SK-N-SH (cell line): ENCODE data around the gene SHCBP1L.

Experiments used
- CTCF ChIP-seq: fragments of 200-600 bp; sonication (generic); IDR thresholded peaks from 2 replicates; pipeline ENCODE4 v1.6.1; 2017; ENCODE audit warnings: antibody characterized with exemption, mild to moderate bottlenecking, moderate library complexity
- EP300 ChIP-seq, 2 experiments: IDR thresholded peaks; 2 replicates each; pipeline versions ENCODE4 v1.4.0 to v1.6.1; 2012; ENCODE audit warnings: borderline replicate concordance in 1 of 2, low read depth in 1 of 2, low read length in 1 of 2
- FOXM1 ChIP-seq: IDR thresholded peaks from 2 replicates; pipeline ENCODE4 v1.4.0; 2012; ENCODE audit warnings: low read depth, mild to moderate bottlenecking
- GABPA ChIP-seq: IDR thresholded peaks from 2 replicates; pipeline ENCODE4 v1.4.0; 2012; ENCODE audit warnings: low read depth, mild to moderate bottlenecking
- MEF2A ChIP-seq: IDR thresholded peaks from 2 replicates; pipeline ENCODE4 v1.4.0; 2012; ENCODE audit warnings: low read depth, borderline replicate concordance
- MXI1 ChIP-seq: IDR thresholded peaks from 2 replicates; pipeline ENCODE4 v1.6.1; 2012; ENCODE audit warnings: mild to moderate bottlenecking, low read depth, low read length, improper control_type of control experiment
- POLR2AphosphoS5 ChIP-seq: IDR thresholded peaks from 2 replicates; pipeline ENCODE4 v1.6.1; 2012; ENCODE audit warnings: low read depth, low read length
- RFX5 ChIP-seq: IDR thresholded peaks from 2 replicates; pipeline ENCODE4 v1.6.1; 2012; ENCODE audit warnings: mild to moderate bottlenecking, improper control_type of control experiment, low read length
- RXRA ChIP-seq: IDR thresholded peaks from 2 replicates; pipeline ENCODE4 v1.4.0; 2012; ENCODE audit warnings: low read depth, mild to moderate bottlenecking, borderline replicate concordance
- TAF1 ChIP-seq: IDR thresholded peaks from 2 replicates; pipeline ENCODE4 v1.6.1; 2012; ENCODE audit warnings: low read depth, mild to moderate bottlenecking, low read length, moderate library complexity, borderline replicate concordance
- TCF12 ChIP-seq: IDR thresholded peaks from 2 replicates; pipeline ENCODE4 v1.4.0; 2012
- USF2 ChIP-seq: fragments of 150-350 bp; IDR thresholded peaks from 2 replicates; pipeline ENCODE4 v1.6.1; 2017; ENCODE audit warnings: antibody characterized with exemption, low read length, low read depth, borderline replicate concordance
- ZBTB33 ChIP-seq: IDR thresholded peaks from 2 replicates; pipeline ENCODE4 v1.4.0; 2012; ENCODE audit warnings: low read depth, borderline replicate concordance

GRCh38 chr1:182861994-182862393 lies 91.0 kb downstream of the SHCBP1L start:
- no peak for TF ChIP-seq CTCF
- TF ChIP-seq GABPA: no peak
- TF ChIP-seq MXI1: no peak
- no peak for TF ChIP-seq TAF1
- no peak for TF ChIP-seq MEF2A
- no peak for TF ChIP-seq ZBTB33
- TF ChIP-seq USF2: no peak
- TF ChIP-seq TCF12: no peak
- no peak for TF ChIP-seq FOXM1
- TF ChIP-seq EP300 (IDR thresholded peaks at IDR 0.05; ENCODE audit: borderline replicate concordance in 1 of 2, low read depth in 1 of 2, low read length in 1 of 2): no peak
- no peak for TF ChIP-seq RFX5
- TF ChIP-seq POLR2AphosphoS5: no peak
- no peak for TF ChIP-seq RXRA
